Fibroblast of lung (primary cell): ENCODE results near the gene CNTROB. TPM values are rescaled to one million over a fixed set of nuclear protein-coding genes. Genes with fewer than 3 reads are reported as not detected.

Source experiments
- DNase-seq, 2 donors: peaks; one replicate each; pipeline versions ENCODE4 v3.0.0 to v3.0.0-alpha.2; 2010; ENCODE audit warnings: low read depth in 2 of 2
- H2AFZ ChIP-seq: 2 replicates; pipeline ENCODE4 v1.5.1; 2012; ENCODE audit warnings: low read length, control low read depth, inconsistent platforms
- H3K27ac ChIP-seq: 2 replicates; pipeline ENCODE4 v1.5.1; 2011; ENCODE audit warnings: low read length, control low read depth; ENCODE audit not compliant: insufficient read depth
- H3K27me3 ChIP-seq: 2 replicates; pipeline ENCODE4 v1.5.1; 2011; ENCODE audit warnings: mild to moderate bottlenecking, low read length; ENCODE audit not compliant: control insufficient read depth, insufficient read depth
- H3K36me3 ChIP-seq: 2 replicates; pipeline ENCODE4 v1.5.1; 2011; ENCODE audit warnings: low read length; ENCODE audit not compliant: control insufficient read depth, insufficient read depth
- H3K4me1 ChIP-seq: 2 replicates; pipeline ENCODE4 v1.5.1; 2011; ENCODE audit warnings: low read length; ENCODE audit not compliant: control insufficient read depth, insufficient read depth; ENCODE audit errors: extremely low read depth
- H3K4me2 ChIP-seq: 2 replicates; pipeline ENCODE4 v1.5.1; 2011; ENCODE audit warnings: low read length, control low read depth; ENCODE audit not compliant: insufficient read depth; ENCODE audit errors: extremely low read depth
- H3K4me3 ChIP-seq, 4 experiments: fragments of 200-600 bp in 1 of 4; sonication (generic) in 1 of 4; replicated peaks in 1 of 4; 2 replicates each; pipeline ENCODE4 v1.5.1; 2011 to 2016; ENCODE audit warnings: low read length in 4 of 4, low read depth in 3 of 4, mild to moderate bottlenecking in 3 of 4, control low read depth in 2 of 4, inconsistent platforms in 1 of 4, mixed read lengths in 1 of 4; ENCODE audit not compliant: insufficient read depth in 1 of 4; ENCODE audit errors: control extremely low read depth in 1 of 4
- H3K79me2 ChIP-seq: 2 replicates; pipeline ENCODE4 v1.5.1; 2012; ENCODE audit warnings: mild to moderate bottlenecking, low read length, inconsistent platforms; ENCODE audit not compliant: control insufficient read depth, insufficient read depth
- H3K9ac ChIP-seq: 2 replicates; pipeline ENCODE4 v1.5.1; 2011; ENCODE audit warnings: mild to moderate bottlenecking, low read length, control low read depth; ENCODE audit not compliant: insufficient read depth
- H3K9me3 ChIP-seq: 2 replicates; pipeline ENCODE4 v1.5.1; 2012; ENCODE audit warnings: low read depth, low read length; ENCODE audit not compliant: control insufficient read depth, insufficient read depth
- H4K20me1 ChIP-seq: 2 replicates; pipeline ENCODE4 v1.5.1; 2011; ENCODE audit warnings: low read length; ENCODE audit not compliant: control insufficient read depth, insufficient read depth; ENCODE audit errors: extremely low read depth
- CTCF ChIP-seq, 2 donors: IDR thresholded peaks in 1 of 2; conservative IDR thresholded peaks in 1 of 2; 1 replicate in 1 of 2; 2 replicates in 1 of 2; pipeline ENCODE4 v1.5.1; 2011 to 2012; ENCODE audit warnings: low read length in 2 of 2, control low read depth in 1 of 2, inconsistent platforms in 1 of 2, low read depth in 1 of 2, mild to moderate bottlenecking in 1 of 2
- EZH2 ChIP-seq: IDR thresholded peaks from 2 replicates; pipeline ENCODE4 v1.5.1; 2012; ENCODE audit warnings: low read length, control low read depth, mild to moderate bottlenecking; ENCODE audit errors: missing control alignments
- polyA plus RNA-seq, 2 donors: library from polyadenylated mRNA; depleted of rRNA in 1 of 2; stranded (reverse) in 1 of 2; unstranded in 1 of 2; fragments of >200 nt; gene quantifications; 2 replicates each; pipeline ENCODE4 v1.2.1, GENCODE V29; 2011 to 2012; ENCODE audit warnings: missing spikeins in 1 of 2
- total RNA-seq: library from RNA; depleted of rRNA; stranded (reverse); fragments of >200 nt; gene quantifications from 2 replicates; pipeline ENCODE4 v1.2.1, GENCODE V29; 2014

The CNTROB gene
- total and polyA plus RNA-seq, 2 donors (not counting 1 experiment from before 2014, with no cell fraction given) = 12.6 to 17.2 TPM

- no peaks in the 10 kb centered on the region for H3K79me2 ChIP-seq
- H3K4me1 ChIP-seq = peaks cover 8% of the 10 kb centered on the region
- H3K4me2 ChIP-seq = no peak overlapping the region
- H3K27me3 ChIP-seq = no peaks in the 10 kb centered on the region
- no peaks in the 10 kb centered on the region for H3K9me3 ChIP-seq
- H3K36me3 ChIP-seq = no peaks in the 10 kb centered on the region
- H3K9ac ChIP-seq = no peak overlapping the region
- no peak overlapping the region for H2AFZ ChIP-seq
- peak in 1 of 2 donors; percentile 84 for DNase-seq
- TF ChIP-seq EZH2 (no peak), CTCF (conservative IDR thresholded peaks at IDR 0.05 in 1 of 2, IDR thresholded peaks at IDR 0.05 in 1 of 2; ENCODE audit: low read depth in 1 of 2, low read length in 2 of 2) (no peak)
- H3K4me3 ChIP-seq = peak overlapping the region in 1 of 4 experiments; percentile 1
- no peaks in the 10 kb centered on the region for H4K20me1 ChIP-seq
- peak overlapping the region; percentile 82 for H3K27ac ChIP-seq
These were observed 15.2 kb upstream of the CNTROB start for GRCh38 chr17:7916808-7917207.

- peaks cover 2% of the 10 kb centered on the region for H3K4me1 ChIP-seq
- no peaks in the 10 kb centered on the region for H3K79me2 ChIP-seq
- TF ChIP-seq EZH2 (no peak), CTCF (conservative IDR thresholded peaks at IDR 0.05 in 1 of 2, IDR thresholded peaks at IDR 0.05 in 1 of 2; ENCODE audit: low read depth in 1 of 2, low read length in 2 of 2) (no peak)
- H3K36me3 ChIP-seq = no peaks in the 10 kb centered on the region
- no peaks in the 10 kb centered on the region for H3K9me3 ChIP-seq
- H4K20me1 ChIP-seq = no peaks in the 10 kb centered on the region
- no peaks in the 10 kb centered on the region for H3K27me3 ChIP-seq
- peak overlapping the region; percentile 3 to 56 (median 28) for H3K4me3 ChIP-seq
- no peak for DNase-seq
- peak overlapping the region; percentile 83 for H3K4me2 ChIP-seq
- no peak overlapping the region for H3K9ac ChIP-seq
- H3K27ac ChIP-seq = no peak overlapping the region
- peak overlapping the region; percentile 93 for H2AFZ ChIP-seq
These were observed 9.6 kb upstream of the CNTROB start for GRCh38 chr17:7922269-7922844.

DNA sequence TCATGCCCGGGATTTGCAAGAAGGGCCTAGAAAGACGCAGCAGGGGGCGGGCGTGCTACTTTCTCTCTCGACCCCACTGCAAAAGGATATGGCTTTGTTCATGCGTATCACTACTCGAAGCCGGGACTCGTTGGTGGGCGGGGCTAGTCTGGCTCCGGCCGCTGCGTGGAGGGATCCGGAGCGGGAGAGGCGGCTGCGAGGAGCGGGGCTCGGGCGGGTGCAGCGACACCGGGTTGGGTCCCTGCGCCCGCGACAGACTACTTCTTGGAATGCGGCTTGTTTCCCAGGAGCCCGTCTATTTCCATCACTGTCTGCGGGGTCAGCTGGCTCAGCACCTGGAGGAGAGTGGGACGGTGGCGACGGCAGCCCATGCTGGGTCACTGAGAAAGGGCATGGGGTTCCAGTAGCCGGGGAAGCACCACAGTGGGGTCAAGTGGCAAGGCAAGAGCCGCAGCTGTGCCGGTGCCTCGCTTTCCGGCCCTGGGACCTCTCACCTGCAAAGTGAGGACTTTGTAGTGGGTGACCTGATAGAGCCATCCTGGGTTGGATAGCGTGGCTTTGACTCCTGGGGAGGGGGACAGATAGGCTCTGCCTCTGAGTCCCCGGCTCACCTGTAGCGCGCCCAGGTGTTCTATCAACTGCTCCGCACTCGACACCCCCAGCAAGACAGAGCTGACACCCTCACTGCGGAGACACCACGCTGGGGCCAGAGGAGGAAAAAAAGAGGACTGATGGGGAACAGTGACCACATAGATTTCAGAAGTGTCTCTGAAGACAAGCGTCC lies 9.0 kb upstream of the CNTROB start:
- H3K79me2 ChIP-seq = no peaks in the 10 kb centered on the region
- no peaks in the 10 kb centered on the region for H4K20me1 ChIP-seq
- H3K9ac ChIP-seq = peak overlapping the region; percentile 20
- no peaks in the 10 kb centered on the region for H3K27me3 ChIP-seq
- DNase-seq = peak; percentile 81 to 85
- peak overlapping the region; percentile 83 for H3K4me2 ChIP-seq
- peaks cover 2% of the 10 kb centered on the region for H3K4me1 ChIP-seq
- no peak overlapping the region for H3K27ac ChIP-seq
- H3K9me3 ChIP-seq = no peaks in the 10 kb centered on the region
- H3K36me3 ChIP-seq = no peaks in the 10 kb centered on the region
- H3K4me3 ChIP-seq = peak overlapping the region; percentile 33 to 56 (median 38)
- TF ChIP-seq EZH2 (no peak), CTCF (conservative IDR thresholded peaks at IDR 0.05 in 1 of 2, IDR thresholded peaks at IDR 0.05 in 1 of 2; ENCODE audit: low read depth in 1 of 2, low read length in 2 of 2) (peak in 1 of 2 donors; percentile 10)
- peak overlapping the region; percentile 93 for H2AFZ ChIP-seq
